Inferior parietal cortex (tissue), 1 donor: Measurements from ENCODE around the gene OBSCN.

Experiments used
- DNase-seq: peaks from one replicate; pipeline ENCODE4 v3.0.0-alpha.2; 2016; ENCODE audit errors: extremely low spot score

The OBSCN gene

GRCh38 chr1:228308085-228308601, 100.3 kb downstream of the OBSCN start:
- DNase-seq: no peak

DNA sequence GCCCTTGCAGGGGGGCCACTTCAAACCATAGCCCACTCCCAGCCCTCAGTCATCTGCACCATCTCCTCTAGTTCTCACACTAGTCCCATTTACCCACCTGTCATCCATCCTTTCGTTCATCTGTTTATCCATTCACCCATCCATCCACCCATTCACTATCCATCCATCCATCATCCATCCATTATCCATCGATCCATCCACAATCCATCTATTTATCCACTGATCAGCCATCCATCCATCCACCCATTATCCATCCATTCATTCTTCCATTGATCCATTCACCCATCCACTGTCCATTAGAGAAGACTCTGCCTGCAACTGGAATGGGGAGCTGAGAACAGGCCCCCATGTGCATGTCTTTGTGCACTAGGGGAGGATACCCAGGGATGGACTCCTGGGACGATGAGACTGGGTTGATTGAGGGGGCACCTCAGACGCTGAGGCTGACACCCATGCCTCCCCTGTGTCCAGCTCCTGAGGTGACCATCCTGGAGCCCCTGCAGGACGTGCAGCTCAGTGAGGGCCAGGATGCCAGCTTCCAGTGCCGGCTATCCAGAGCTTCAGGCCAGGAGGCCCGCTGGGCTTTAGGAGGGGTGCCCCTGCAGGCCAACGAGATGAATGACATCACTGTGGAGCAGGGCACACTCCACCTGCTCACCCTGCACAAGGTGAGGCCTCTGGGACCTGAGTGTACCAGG, 100.9 kb downstream of the OBSCN start:
- no peak for DNase-seq

GRCh38 chr1:228309326-228310067, 101.7 kb downstream of the OBSCN start:
- no peak for DNase-seq

DNA sequence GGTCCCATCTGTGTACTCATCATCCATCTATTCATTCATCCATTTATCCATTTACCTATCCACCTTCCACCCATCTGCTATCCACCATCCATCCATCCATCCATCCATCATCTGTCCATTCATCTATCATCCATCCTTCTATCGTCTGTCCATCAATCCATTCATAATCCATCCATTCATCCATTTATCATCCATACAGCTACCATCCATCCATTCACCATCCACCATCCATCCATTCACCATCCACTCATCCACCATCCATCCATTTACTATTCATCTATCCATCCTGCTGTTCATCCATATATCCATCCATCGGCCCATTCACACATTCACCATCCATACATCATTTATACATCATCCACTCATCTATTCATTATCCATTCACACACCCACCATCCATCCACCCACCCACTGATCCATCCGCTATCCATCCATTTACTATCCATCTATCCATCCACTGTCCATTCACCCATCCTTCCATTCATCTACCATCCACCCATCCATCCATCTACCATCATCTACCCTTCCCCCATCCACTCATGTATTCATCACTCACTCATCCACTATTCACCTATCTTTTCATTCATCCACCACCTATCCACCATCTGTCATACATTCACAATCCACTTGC, 102.4 kb downstream of the OBSCN start:
- DNase-seq: no peak

DNA sequence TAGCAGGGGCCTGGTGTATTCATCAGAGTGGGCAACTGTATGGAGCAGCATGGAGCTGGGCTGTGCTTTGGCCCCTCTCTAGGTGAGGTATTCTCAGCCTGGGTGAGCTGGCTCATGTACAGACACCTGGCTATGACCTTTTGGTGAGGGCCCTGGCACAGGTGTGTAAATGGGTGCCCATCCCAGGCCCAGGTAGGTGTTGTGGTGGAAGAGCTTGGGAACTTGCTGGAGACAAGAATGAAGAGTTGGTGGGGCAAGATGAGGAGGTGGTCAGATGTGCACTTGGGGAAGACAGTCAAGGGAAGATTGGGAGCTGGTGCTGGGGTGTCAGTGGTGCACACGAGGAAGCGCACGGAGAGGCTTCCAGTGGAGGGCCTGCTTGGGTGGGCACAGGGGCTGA, 103.2 kb downstream of the OBSCN start:
- no peak for DNase-seq

GRCh38 chr1:228312136-228312764, 104.4 kb downstream of the OBSCN start:
- no peak for DNase-seq

GRCh38 chr1:228313536-228314277, 105.9 kb downstream of the OBSCN start:
- DNase-seq: no peak

DNA sequence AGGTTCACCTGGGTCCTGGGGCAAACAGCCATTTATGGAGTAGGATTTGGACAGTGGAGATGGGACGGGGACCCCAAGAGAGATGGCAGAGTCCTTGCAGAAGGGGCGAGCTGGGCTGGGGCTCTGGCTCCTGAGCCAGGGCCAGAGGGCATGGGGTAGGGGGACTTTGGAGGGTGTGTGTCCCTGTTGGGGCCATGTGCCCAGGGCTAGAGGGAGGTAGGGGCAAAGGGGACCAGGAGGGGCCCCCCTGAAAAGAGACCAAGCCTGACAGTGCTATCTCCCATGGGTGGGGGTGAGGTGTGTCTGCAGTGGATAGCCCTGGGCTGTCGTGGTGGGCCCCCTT, 106.4 kb downstream of the OBSCN start:
- DNase-seq: no peak

GRCh38 chr1:228314658-228315483, 107.0 kb downstream of the OBSCN start:
- DNase-seq: no peak

- no peak for DNase-seq
These were observed 107.7 kb downstream of the OBSCN start for GRCh38 chr1:228315484-228315944.

- no peak for DNase-seq
These were observed 108.2 kb downstream of the OBSCN start for GRCh38 chr1:228315945-228316588.

- no peak for DNase-seq
These were observed 108.9 kb downstream of the OBSCN start for GRCh38 chr1:228316589-228317387.

- DNase-seq: no peak
These were observed 109.6 kb downstream of the OBSCN start for GRCh38 chr1:228317411-228317828.

DNA sequence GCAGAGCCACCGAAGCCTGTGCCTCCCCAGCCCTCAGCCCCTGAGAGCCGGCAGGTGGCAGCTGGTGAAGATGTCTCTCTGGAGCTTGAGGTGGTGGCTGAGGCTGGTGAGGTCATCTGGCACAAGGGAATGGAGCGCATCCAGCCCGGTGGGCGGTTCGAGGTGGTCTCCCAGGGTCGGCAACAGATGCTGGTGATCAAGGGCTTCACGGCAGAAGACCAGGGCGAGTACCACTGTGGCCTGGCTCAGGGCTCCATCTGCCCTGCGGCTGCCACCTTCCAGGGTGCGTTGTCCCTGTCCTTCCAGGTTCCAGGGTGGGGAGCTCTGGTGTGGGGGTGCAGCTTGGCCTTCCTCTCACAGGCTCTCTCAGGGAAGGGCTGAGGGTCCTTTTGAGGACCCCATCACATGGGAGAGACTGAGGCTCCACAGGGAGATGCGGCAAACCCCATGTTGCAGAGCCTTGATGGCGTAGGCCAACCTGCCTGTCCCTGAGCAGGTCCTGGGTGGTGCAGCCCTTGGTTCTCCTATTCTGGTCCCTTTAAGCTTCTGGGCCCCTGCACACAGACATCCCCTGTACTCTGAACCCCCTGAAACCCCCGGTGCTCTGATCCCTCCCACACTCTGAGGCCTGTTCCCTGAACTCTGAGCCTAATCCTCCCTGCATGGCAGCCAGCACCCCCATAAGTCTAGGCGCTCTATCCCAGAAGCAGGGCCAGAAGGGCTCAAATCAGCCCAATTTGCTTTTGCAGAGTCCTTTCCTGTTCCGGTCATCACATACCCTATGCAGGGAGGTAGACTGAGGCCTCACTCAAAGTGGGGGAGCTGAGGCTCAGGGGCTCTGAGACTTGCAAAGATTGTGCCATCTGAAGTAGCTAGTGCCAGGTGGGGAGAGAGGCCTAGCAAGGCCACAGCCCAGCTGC, 110.3 kb downstream of the OBSCN start:
- DNase-seq: no peak

GRCh38 chr1:228318823-228319241, 111.0 kb downstream of the OBSCN start:
- DNase-seq: no peak

GRCh38 chr1:228319352-228320088, 111.7 kb downstream of the OBSCN start:
- DNase-seq: no peak

DNA sequence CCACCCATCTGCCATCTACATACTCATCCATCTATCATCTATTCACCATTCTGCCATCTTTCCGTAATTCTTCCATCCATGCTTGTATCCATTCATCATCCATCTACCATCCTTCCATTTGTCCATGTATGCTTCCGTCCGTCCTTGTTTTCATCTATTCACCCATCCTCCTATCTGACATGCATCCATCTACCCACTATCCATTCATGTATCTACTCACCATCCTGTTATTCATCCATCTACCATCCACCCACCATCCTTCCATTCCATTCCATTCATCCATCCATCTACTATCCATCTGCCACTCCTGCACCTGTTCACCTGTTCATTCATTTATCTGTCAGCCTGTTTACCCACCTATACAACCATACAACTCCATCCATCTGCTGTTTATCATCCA, 112.5 kb downstream of the OBSCN start:
- DNase-seq: no peak
